ENCODE results near the gene OCA2.

Gene OCA2

GRCh38 chr15:28132524-28133275 lies 33.6 kb upstream of the OCA2 start:
- TF ChIP-seq TCF12 (IDR thresholded peaks at IDR 0.05; ENCODE audit: low read depth) = no peak
- no peak for TF ChIP-seq EP300 (IDR thresholded peaks at IDR 0.05; ENCODE audit: borderline replicate concordance)
- TF ChIP-seq TEAD4 (IDR thresholded peaks at IDR 0.05) = no peak
- no peak for TF ChIP-seq YY1 (IDR thresholded peaks at IDR 0.05; ENCODE audit: low read depth)
- no peak for TF ChIP-seq MAX (IDR thresholded peaks at IDR 0.05)
- TF ChIP-seq EGR1 (IDR thresholded peaks at IDR 0.05) = no peak
- no peak for TF ChIP-seq FOXM1 (IDR thresholded peaks at IDR 0.05; ENCODE audit: borderline replicate concordance, low read depth)

GRCh38 chr15:28131946-28132345 lies 32.8 kb upstream of the OCA2 start:
- TF ChIP-seq EGR1 (IDR thresholded peaks at IDR 0.05) = no peak
- TF ChIP-seq CREB1 (IDR thresholded peaks at IDR 0.05; ENCODE audit: low read depth) = no peak
- no peak for TF ChIP-seq CEBPB (IDR thresholded peaks at IDR 0.05)
- TF ChIP-seq YY1 (IDR thresholded peaks at IDR 0.05; ENCODE audit: low read depth) = no peak
- no peak for TF ChIP-seq MAX (IDR thresholded peaks at IDR 0.05)
- TF ChIP-seq REST (IDR thresholded peaks at IDR 0.05; ENCODE audit: low read depth) = no peak
- TF ChIP-seq RAD21 (IDR thresholded peaks at IDR 0.05; ENCODE audit: low read depth) = no peak
- TF ChIP-seq TCF12 (IDR thresholded peaks at IDR 0.05; ENCODE audit: low read depth) = no peak
- TF ChIP-seq TAF1 (IDR thresholded peaks at IDR 0.05; ENCODE audit: low read depth) = no peak
- TF ChIP-seq USF1 (IDR thresholded peaks at IDR 0.05) = no peak
- no peak for TF ChIP-seq ZBTB7A (IDR thresholded peaks at IDR 0.05; ENCODE audit: low read depth)
- TF ChIP-seq NFIC (IDR thresholded peaks at IDR 0.05) = no peak
- TF ChIP-seq TEAD4 (IDR thresholded peaks at IDR 0.05) = no peak
- no peak for TF ChIP-seq EP300 (IDR thresholded peaks at IDR 0.05; ENCODE audit: borderline replicate concordance)
- no peak for TF ChIP-seq FOXM1 (IDR thresholded peaks at IDR 0.05; ENCODE audit: borderline replicate concordance, low read depth)

- no peak for TF ChIP-seq TAF1 (IDR thresholded peaks at IDR 0.05; ENCODE audit: low read depth)
- no peak for TF ChIP-seq ZBTB7A (IDR thresholded peaks at IDR 0.05; ENCODE audit: low read depth)
- no peak for TF ChIP-seq CEBPB (IDR thresholded peaks at IDR 0.05)
- TF ChIP-seq FOXM1 (IDR thresholded peaks at IDR 0.05; ENCODE audit: borderline replicate concordance, low read depth) = no peak
- TF ChIP-seq USF1 (IDR thresholded peaks at IDR 0.05) = no peak
- no peak for TF ChIP-seq CREB1 (IDR thresholded peaks at IDR 0.05; ENCODE audit: low read depth)
- TF ChIP-seq TCF12 (IDR thresholded peaks at IDR 0.05; ENCODE audit: low read depth) = no peak
- no peak for TF ChIP-seq RAD21 (IDR thresholded peaks at IDR 0.05; ENCODE audit: low read depth)
- no peak for TF ChIP-seq EP300 (IDR thresholded peaks at IDR 0.05; ENCODE audit: borderline replicate concordance)
- TF ChIP-seq REST (IDR thresholded peaks at IDR 0.05; ENCODE audit: low read depth) = no peak
- TF ChIP-seq NFIC (IDR thresholded peaks at IDR 0.05) = no peak
Observed at GRCh38 chr15:28131400-28131799, 32.3 kb upstream of the OCA2 start.

GRCh38 chr15:28130651-28131050 lies 31.5 kb upstream of the OCA2 start:
- no peak for TF ChIP-seq REST (IDR thresholded peaks at IDR 0.05; ENCODE audit: low read depth)
- no peak for TF ChIP-seq MAX (IDR thresholded peaks at IDR 0.05)
- TF ChIP-seq NFIC (IDR thresholded peaks at IDR 0.05) = no peak
- TF ChIP-seq TAF1 (IDR thresholded peaks at IDR 0.05; ENCODE audit: low read depth) = no peak
- no peak for TF ChIP-seq RAD21 (IDR thresholded peaks at IDR 0.05; ENCODE audit: low read depth)
- no peak for TF ChIP-seq TEAD4 (IDR thresholded peaks at IDR 0.05)
- no peak for TF ChIP-seq ZBTB7A (IDR thresholded peaks at IDR 0.05; ENCODE audit: low read depth)
- TF ChIP-seq USF1 (IDR thresholded peaks at IDR 0.05) = no peak
- no peak for TF ChIP-seq EP300 (IDR thresholded peaks at IDR 0.05; ENCODE audit: borderline replicate concordance)
